ENCODE data around the gene E2F1.

DNA sequence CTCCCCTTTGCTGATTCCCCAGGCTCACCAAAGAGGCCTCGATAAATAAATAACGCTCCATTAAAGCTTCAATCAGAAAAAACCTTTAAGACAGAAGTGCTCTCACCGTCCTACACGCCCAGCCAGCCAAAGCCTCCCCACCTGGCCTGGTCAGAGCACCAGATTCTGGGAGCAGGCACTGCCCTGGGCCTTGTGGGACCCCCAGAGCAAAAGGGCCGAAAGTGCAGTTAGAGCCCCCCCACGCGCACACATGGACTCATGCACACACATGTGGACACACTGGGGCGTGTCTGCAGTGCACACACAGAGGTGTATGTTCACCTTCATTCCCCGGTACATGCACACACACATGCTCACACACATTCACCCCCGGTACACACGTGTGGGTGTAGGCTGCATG, 10.1 kb downstream of the E2F1 start:
- TF ChIP-seq, protein P1, sequence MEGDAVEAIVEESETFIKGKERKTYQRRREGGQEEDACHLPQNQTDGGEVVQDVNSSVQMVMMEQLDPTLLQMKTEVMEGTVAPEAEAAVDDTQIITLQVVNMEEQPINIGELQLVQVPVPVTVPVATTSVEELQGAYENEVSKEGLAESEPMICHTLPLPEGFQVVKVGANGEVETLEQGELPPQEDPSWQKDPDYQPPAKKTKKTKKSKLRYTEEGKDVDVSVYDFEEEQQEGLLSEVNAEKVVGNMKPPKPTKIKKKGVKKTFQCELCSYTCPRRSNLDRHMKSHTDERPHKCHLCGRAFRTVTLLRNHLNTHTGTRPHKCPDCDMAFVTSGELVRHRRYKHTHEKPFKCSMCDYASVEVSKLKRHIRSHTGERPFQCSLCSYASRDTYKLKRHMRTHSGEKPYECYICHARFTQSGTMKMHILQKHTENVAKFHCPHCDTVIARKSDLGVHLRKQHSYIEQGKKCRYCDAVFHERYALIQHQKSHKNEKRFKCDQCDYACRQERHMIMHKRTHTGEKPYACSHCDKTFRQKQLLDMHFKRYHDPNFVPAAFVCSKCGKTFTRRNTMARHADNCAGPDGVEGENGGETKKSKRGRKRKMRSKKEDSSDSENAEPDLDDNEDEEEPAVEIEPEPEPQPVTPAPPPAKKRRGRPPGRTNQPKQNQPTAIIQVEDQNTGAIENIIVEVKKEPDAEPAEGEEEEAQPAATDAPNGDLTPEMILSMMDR (IDR thresholded peaks at IDR 0.05), result no peak
- no peak for TF ChIP-seq EZH2 (IDR thresholded peaks at IDR 0.05; ENCODE audit: borderline replicate concordance, insufficient read depth, low read depth, low read length, poor library complexity, severe bottlenecking)

Data from B cell (primary cell).